B cell (primary cell): ENCODE results near the gene WDR31.

Experiments
- CTCF ChIP-seq: fragments of 200-600 bp; IDR thresholded peaks from one replicate; pipeline ENCODE4 v1.8.0; 2022; ENCODE audit warnings: antibody characterized with exemption, mild to moderate bottlenecking
- EZH2 ChIP-seq: IDR thresholded peaks from 2 replicates; pipeline ENCODE4 v1.6.1; 2012; ENCODE audit warnings: borderline replicate concordance, low read depth, mild to moderate bottlenecking, moderate library complexity, low read length; ENCODE audit not compliant: insufficient read depth, poor library complexity, severe bottlenecking

- no peak for TF ChIP-seq CTCF
- no peak for TF ChIP-seq EZH2
Observed at GRCh38 chr9:113355040-113355596, 15.0 kb upstream of the WDR31 start.
